G401 (cell line): ENCODE measurements around the gene NOTCH2NLA. TPM values are rescaled to one million over a fixed set of nuclear protein-coding genes. Genes with fewer than 3 reads are reported as not detected.
"Not testable (repeated sequence)": the region's sequence is repeated elsewhere in the genome, so short reads cannot be mapped to it uniquely, and the experiment has no call there.

Experiments used
- DNase-seq: peaks from one replicate; pipeline ENCODE4 v3.0.0-alpha.2; 2015; ENCODE audit warnings: low spot score
- in situ Hi-C: cut with HindIII; loops from 2 replicates; pipeline ENCODE4 v1.10.0; 2016; ENCODE audit warnings: low sequenced_read_pairs, mixed read lengths
- total RNA-seq: library from RNA; depleted of rRNA; stranded (reverse); fragments of >200 nt; shearing (Covaris generic); gene quantifications from 2 replicates; pipeline ENCODE4 v1.2.3, GENCODE V29; 2014; rRNA removed

The NOTCH2NLA gene
- total RNA-seq, 1 experiment from 2014 or later: 16.9 TPM

GRCh38 chr1:146228144-146228682 lies 608 bp downstream of the NOTCH2NLA start:
- DNase-seq, in situ Hi-C loops: not testable (repeated sequence)

- DNase-seq, in situ Hi-C loops: not testable (repeated sequence)
These were observed 54.3 kb downstream of the NOTCH2NLA start for GRCh38 chr1:146174531-146174930.

- in situ Hi-C loops, DNase-seq: not testable (repeated sequence)
These were observed 61.1 kb downstream of the NOTCH2NLA start for GRCh38 chr1:146167740-146168139.

DNA sequence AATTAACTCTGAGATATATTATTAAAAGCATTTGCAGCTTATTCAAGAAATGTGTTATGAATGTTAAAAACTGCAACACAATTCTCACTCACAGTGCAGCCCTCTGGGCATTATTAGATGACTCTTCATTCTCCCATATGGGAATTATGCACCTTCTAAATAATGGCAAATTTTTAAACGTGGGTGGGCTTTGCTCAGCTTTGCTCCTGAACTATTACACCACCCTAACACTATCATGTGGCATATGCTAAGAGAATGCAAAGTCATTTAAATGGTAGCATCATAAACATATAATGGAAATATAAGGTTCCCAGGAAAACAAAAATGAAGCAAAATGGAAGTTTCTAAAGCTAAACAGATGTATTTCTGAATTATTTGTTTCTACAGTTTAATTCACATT lies 61.5 kb downstream of the NOTCH2NLA start:
- in situ Hi-C loops, DNase-seq: not testable (repeated sequence)

DNA sequence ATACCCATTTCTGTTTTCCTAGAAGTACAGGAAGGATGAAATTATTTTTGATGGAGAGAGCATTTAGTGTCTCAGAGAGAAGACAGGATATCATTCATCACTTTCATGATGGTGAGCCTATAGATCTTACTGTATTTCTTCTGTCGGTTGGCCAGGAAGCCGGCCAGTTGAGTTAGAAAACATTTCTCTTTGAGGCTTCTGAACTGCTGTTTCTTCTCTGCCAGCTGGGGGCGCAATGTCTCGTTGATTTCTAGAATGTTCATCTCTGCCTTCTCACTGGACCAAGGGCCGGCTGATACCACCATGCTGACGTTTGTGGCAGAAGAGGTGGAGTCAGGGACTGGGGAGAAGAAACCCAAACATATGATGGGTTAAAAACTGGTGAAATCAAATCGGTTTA lies 84.4 kb downstream of the NOTCH2NLA start, which contains the start of gene NBPF10:
Gene NBPF10, minus strand, starts transcription at position 340 of the 400 bp plus-strand sequence. Its CDS starts 35 bp downstream, at position 305.
- in situ Hi-C loops, DNase-seq: not testable (repeated sequence)

Other genes with a start within 250 kb of the NOTCH2NLA start
- 1.8 and 4.7 TPM in 2 replicates for gene TXNIP, start 232.4 kb downstream of the NOTCH2NLA start, total RNA-seq
- gene HJV, start 207.3 kb downstream of the NOTCH2NLA start, total RNA-seq: not detected in 2 replicates
- 0.20 and 0.55 TPM in 2 replicates for gene NBPF10, start 84.2 kb downstream of the NOTCH2NLA start, total RNA-seq